H1 (cell line): ENCODE results near the gene PAIP2. TPM values are rescaled to one million over a fixed set of nuclear protein-coding genes. Genes with fewer than 3 reads are reported as not detected.

Experiments
- CTCF ChIA-PET: fragments of 300-600 bp; sonication (Branson Sonifier 250); formaldehyde crosslinking; loops from one replicate; lab custom pipeline; 2021; ENCODE audit not compliant: partially characterized antibody; lab: Charles Lee
- POLR2A ChIA-PET: fragments of 300-600 bp; sonication (Branson Sonifier 250); formaldehyde crosslinking; loops from one replicate; lab custom pipeline; 2021; ENCODE audit warnings: inconsistent platforms; ENCODE audit not compliant: partially characterized antibody; lab: Charles Lee
- DNase-seq, 2 experiments: peaks; one replicate each; pipeline versions ENCODE4 v3.0.0 to v3.0.0-alpha.2; 2010 to 2022; ENCODE audit warnings: low spot score in 2 of 2, low read depth in 1 of 2, mixed read lengths in 1 of 2
- FAIRE-seq: peaks from 2 replicates; lab custom pipeline; 2011; peaks lifted over from hg19 to GRCh38; lab: Jason Lieb, UNC
- H2AFZ ChIP-seq: 2 replicates; pipeline ENCODE4 v1.8.1; 2012; ENCODE audit warnings: low read length, inconsistent platforms
- H2AK5ac ChIP-seq: 2 replicates; pipeline ENCODE4 v1.6.1; 2013; ENCODE audit warnings: low read depth, low read length
- H2BK120ac ChIP-seq: replicated peaks from 2 replicates; pipeline ENCODE3; 2013; ENCODE audit warnings: low read depth, low read length, inconsistent platforms
- H2BK12ac ChIP-seq: 2 replicates; pipeline ENCODE4 v1.6.1; 2013; ENCODE audit warnings: low read depth, low read length
- H2BK15ac ChIP-seq: 2 replicates; pipeline ENCODE4 v1.6.1; 2013; ENCODE audit warnings: low read length
- H2BK20ac ChIP-seq: 2 replicates; pipeline ENCODE4 v1.6.1; 2013; ENCODE audit warnings: low read length
- H2BK5ac ChIP-seq: 2 replicates; pipeline ENCODE4 v1.6.1; 2013; ENCODE audit warnings: low read depth, low read length
- H3K14ac ChIP-seq: 2 replicates; pipeline ENCODE4 v1.6.1; 2013; ENCODE audit warnings: inconsistent platforms; ENCODE audit not compliant: insufficient read length
- H3K18ac ChIP-seq: 2 replicates; pipeline ENCODE4 v1.6.1; 2013; ENCODE audit warnings: low read length; ENCODE audit errors: extremely low read depth
- H3K23ac ChIP-seq: 2 replicates; pipeline ENCODE4 v1.6.1; 2013; ENCODE audit warnings: inconsistent platforms; ENCODE audit not compliant: insufficient read length
- H3K23me2 ChIP-seq: 2 replicates; pipeline ENCODE4 v1.6.1; 2013; ENCODE audit warnings: low read depth, low read length
- H3K27ac ChIP-seq: 2 replicates; pipeline ENCODE4 v1.6.1; 2011; ENCODE audit warnings: low read depth, low read length, inconsistent platforms
- H3K27me3 ChIP-seq, 4 experiments: replicated peaks in 1 of 4; 1 replicate in 1 of 4; 2 replicates in 3 of 4; pipeline versions ENCODE4 v1.6.1 to v1.8.1; 2011 to 2013; ENCODE audit warnings: low read length in 3 of 4, mild to moderate bottlenecking in 3 of 4, inconsistent platforms in 2 of 4, mixed read lengths in 2 of 4, moderate library complexity in 1 of 4; ENCODE audit not compliant: control insufficient read depth in 3 of 4, insufficient read depth in 3 of 4; ENCODE audit errors: extremely low read depth in 1 of 4
- H3K36me3 ChIP-seq, 4 experiments: 2 replicates each; pipeline versions ENCODE4 v1.6.1 to v1.8.1; 2011 to 2013; ENCODE audit warnings: mild to moderate bottlenecking in 4 of 4, low read length in 3 of 4, moderate library complexity in 2 of 4, control low read depth in 1 of 4, inconsistent platforms in 1 of 4; ENCODE audit not compliant: insufficient read depth in 4 of 4, control insufficient read depth in 2 of 4
- H3K4ac ChIP-seq: replicated peaks from 2 replicates; pipeline ENCODE3; 2013; ENCODE audit warnings: low read length, low read depth, mixed read lengths, inconsistent platforms; ENCODE audit not compliant: insufficient read length
- H3K4me1 ChIP-seq, 4 experiments: replicated peaks in 1 of 4; 1 replicate in 1 of 4; 2 replicates in 3 of 4; pipeline versions ENCODE4 v1.6.1 to v1.8.1; 2011 to 2013; ENCODE audit warnings: low read length in 3 of 4, inconsistent platforms in 2 of 4, mixed read lengths in 1 of 4; ENCODE audit not compliant: insufficient read depth in 4 of 4, control insufficient read depth in 3 of 4
- H3K4me2 ChIP-seq, 2 experiments: 2 replicates each; pipeline versions ENCODE4 v1.6.1 to v1.8.1; 2011 to 2013; ENCODE audit warnings: low read depth in 2 of 2, low read length in 2 of 2, control low read depth in 1 of 2, inconsistent platforms in 1 of 2, mild to moderate bottlenecking in 1 of 2; ENCODE audit not compliant: insufficient read depth in 1 of 2
- H3K4me3 ChIP-seq, 4 experiments: fragments of 200-600, 300-600 bp in 1 of 4; sonication (generic), shearing (Covaris generic), sonication (Bioruptor Twin) in 1 of 4; 2 replicates each; pipeline versions ENCODE4 v1.5.1 to v1.8.1; 2011 to 2016; ENCODE audit warnings: low read length in 4 of 4, low read depth in 3 of 4, control low read depth in 2 of 4, inconsistent platforms in 2 of 4, mild to moderate bottlenecking in 2 of 4, mixed read lengths in 1 of 4, moderate library complexity in 1 of 4; ENCODE audit not compliant: insufficient read depth in 2 of 4; ENCODE audit errors: extremely low read depth in 1 of 4
- H3K56ac ChIP-seq: replicated peaks from 2 replicates; pipeline ENCODE3; 2013; ENCODE audit warnings: low read depth, mild to moderate bottlenecking, mixed read lengths, low read length, inconsistent platforms; ENCODE audit not compliant: insufficient read length
- H3K79me1 ChIP-seq: 2 replicates; pipeline ENCODE4 v1.6.1; 2013; ENCODE audit warnings: low read depth, low read length, control low read depth
- H3K79me2 ChIP-seq, 2 experiments: 2 replicates each; pipeline versions ENCODE4 v1.6.1 to v1.8.1; 2012 to 2013; ENCODE audit warnings: low read length in 2 of 2, mild to moderate bottlenecking in 2 of 2, inconsistent platforms in 1 of 2; ENCODE audit not compliant: insufficient read depth in 2 of 2, control insufficient read depth in 1 of 2
- H3K9ac ChIP-seq, 4 experiments: replicated peaks in 1 of 4; 1 replicate in 1 of 4; 2 replicates in 3 of 4; pipeline versions ENCODE4 v1.6.1 to v1.8.1; 2011 to 2013; ENCODE audit warnings: low read depth in 3 of 4, low read length in 3 of 4, control low read depth in 2 of 4, mild to moderate bottlenecking in 2 of 4, moderate library complexity in 2 of 4, inconsistent platforms in 1 of 4; ENCODE audit errors: extremely low read depth in 1 of 4
- H3K9me3 ChIP-seq, 2 experiments: 2 replicates each; pipeline versions ENCODE4 v1.6.1 to v1.8.1; 2012 to 2013; ENCODE audit warnings: mild to moderate bottlenecking in 2 of 2, moderate library complexity in 2 of 2, control low read depth in 1 of 2, inconsistent platforms in 1 of 2, low read depth in 1 of 2, low read length in 1 of 2, mixed read lengths in 1 of 2; ENCODE audit not compliant: insufficient read depth in 2 of 2
- H4K20me1 ChIP-seq, 2 experiments: replicated peaks in 1 of 2; 2 replicates each; pipeline versions ENCODE3 to v1.8.1; 2011 to 2013; ENCODE audit warnings: inconsistent platforms in 2 of 2, low read length in 2 of 2, mild to moderate bottlenecking in 1 of 2; ENCODE audit not compliant: insufficient read depth in 2 of 2, control insufficient read depth in 1 of 2
- H4K5ac ChIP-seq: 2 replicates; pipeline ENCODE4 v1.6.1; 2013; ENCODE audit warnings: low read length, low read depth, mixed read lengths, inconsistent platforms; ENCODE audit not compliant: insufficient read length
- H4K8ac ChIP-seq: 2 replicates; pipeline ENCODE4 v1.8.0; 2013; ENCODE audit warnings: mild to moderate bottlenecking, moderate library complexity, low read length, inconsistent platforms; ENCODE audit not compliant: insufficient read depth; ENCODE audit errors: extremely low read depth
- H4K91ac ChIP-seq: replicated peaks from 2 replicates; pipeline ENCODE3; 2013; ENCODE audit warnings: low read length, mixed read lengths, inconsistent platforms; ENCODE audit not compliant: insufficient read length
- CHD1 ChIP-seq: IDR thresholded peaks from 2 replicates; pipeline ENCODE4 v1.6.1; 2012; ENCODE audit warnings: low read depth, low read length, improper control_type of control experiment
- EGR1 ChIP-seq: IDR thresholded peaks from 2 replicates; pipeline ENCODE4 v1.6.1; 2011; ENCODE audit warnings: low read depth, low read length, borderline replicate concordance
- EP300 ChIP-seq, 2 experiments: IDR thresholded peaks; 1 replicate in 1 of 2; 2 replicates in 1 of 2; pipeline ENCODE4 v1.6.1; 2011 to 2012; ENCODE audit warnings: low read depth in 2 of 2, low read length in 2 of 2, mild to moderate bottlenecking in 2 of 2, borderline replicate concordance in 1 of 2, inconsistent platforms in 1 of 2, moderate library complexity in 1 of 2
- JUN ChIP-seq: IDR thresholded peaks from 2 replicates; pipeline ENCODE4 v1.6.1; 2011; ENCODE audit warnings: low read depth, mild to moderate bottlenecking, improper control_type of control experiment, low read length
- RXRA ChIP-seq: IDR thresholded peaks from 2 replicates; pipeline ENCODE4 v1.6.1; 2011; ENCODE audit warnings: low read depth, mild to moderate bottlenecking, low read length, moderate library complexity; ENCODE audit not compliant: insufficient read depth
- WGBS, 2 experiments: shearing (Covaris generic) in 1 of 2; methylation state at CpG; one replicate each; pipeline versions ENCODE4 v1.1.6 to v1.1.7; 2013 to 2015; ENCODE audit warnings: low lambda C conversion rate in 2 of 2, mixed read lengths in 2 of 2, inconsistent platforms in 1 of 2, low coverage in 1 of 2, missing lambda C conversion rate in 1 of 2; ENCODE audit not compliant: insufficient replicate concordance in 2 of 2, insufficient coverage in 1 of 2, insufficient read length in 1 of 2; ENCODE audit errors: extremely low coverage in 1 of 2, missing lambda C conversion rate in 1 of 2; 5-methylcytosine and 5-hydroxymethylcytosine counted together
- polyA plus RNA-seq, 7 experiments: library from polyadenylated mRNA; depleted of rRNA in 3 of 7; stranded (reverse) in 5 of 7; unstranded in 2 of 7; fragments of >200 nt in 5 of 7; fragments of 200-250 nt in 2 of 7; gene quantifications; 1 replicate in 5 of 7; 2 replicates in 1 of 7; 4 replicates in 1 of 7; pipeline versions ENCODE4 v1.2.1 to v1.2.3, GENCODE V29; 2011 to 2013; ENCODE audit warnings: missing spikeins in 2 of 7, mixed read lengths in 2 of 7
- total RNA-seq: library from RNA; stranded (reverse); fragmentation: NEBNext Ultra II Directional; extraction: Animal tissue kit (Norgen Biotek cat#: 25700); gene quantifications from 2 replicates; pipeline ENCODE4 v1.2.1, GENCODE V29; 2021

Gene PAIP2
- total and polyA plus RNA-seq, 2 of the 8 experiments (the other 6 are each of a cell fraction or from before 2014, with no cell fraction given): 87.6 to 162 TPM

GRCh38 chr5:139369181-139369580 is 27.5 kb downstream of the PAIP2 start:
- Histone ChIP-seq H3K4me2 (no peak overlapping the region), H2BK12ac (no peak overlapping the region), H4K20me1 (peaks cover 0 to 3% of the 10 kb centered on the region in 2 experiments), H2BK120ac (no peak overlapping the region), H4K5ac (no peak overlapping the region), H3K27me3 (no peaks in the 10 kb centered on the region), H3K9me3 (no peaks in the 10 kb centered on the region), H3K23ac (no peak overlapping the region), H3K18ac (no peak overlapping the region), H3K4me3 (no peak overlapping the region), H3K4ac (no peak overlapping the region), H3K9ac (no peak overlapping the region), H2BK5ac (no peak overlapping the region), H4K8ac (no peak overlapping the region), H2BK20ac (no peak overlapping the region), H3K14ac (no peak overlapping the region), H3K79me1 (no peaks in the 10 kb centered on the region; the same call in 1 of the 2 replicates), H2BK15ac (no peak overlapping the region), H3K79me2 (no peaks in the 10 kb centered on the region), H3K4me1 (no peaks in the 10 kb centered on the region), H2AK5ac (no peak overlapping the region), H4K91ac (no peak overlapping the region), H3K36me3 (peaks cover 12 to 65% (median 41%) of the 10 kb centered on the region in 4 experiments; a peak in 7 of 8 replicates), H2AFZ (no peak overlapping the region), H3K27ac (no peak overlapping the region), H3K56ac (no peak overlapping the region), H3K23me2 (no peaks in the 10 kb centered on the region)
- DNase-seq (no peak), FAIRE-seq (no peak)
- ChIA-PET CTCF (interaction anchor here (0.5 to 1.7 kb wide), 9 partner anchors 12 to 412 kb away, joined by 3 to 6 read pairs (median 3); no protein-coding TSS in a partner anchor), POLR2A (interaction anchor here (0.6 to 1.6 kb wide), 8 partner anchors 10 to 93 kb away, joined by 3 to 5 read pairs (median 4); no protein-coding TSS in a partner anchor)
- 93% methylated on average over 1 of the region's 1 CpG; no CpG with 5 or more reads in 1 of the 2 experiments for WGBS, 2 experiments
- TF ChIP-seq CHD1 (no peak), RXRA (no peak), EP300 (IDR thresholded peaks at IDR 0.05; ENCODE audit: borderline replicate concordance in 1 of 2, low read depth in 2 of 2, low read length in 2 of 2) (no peak), JUN (no peak), EGR1 (no peak)
